HEK293 (cell line): ENCODE data around the gene ZNF222.

Experiments
- EGR2 ChIP-seq: fragments of 450-650 bp; formaldehyde crosslinking; IDR thresholded peaks from 2 replicates; pipeline ENCODE4 v1.5.1; 2016; ENCODE audit warnings: low read depth, missing biosample characterization, missing genetic modification characterization
- HOXD13 ChIP-seq: sonication (generic); formaldehyde crosslinking; IDR thresholded peaks from 2 replicates; pipeline ENCODE4 v1.8.0; 2022; ENCODE audit warnings: missing genetic modification reagents, borderline replicate concordance
- KLF9 ChIP-seq: fragments of 450-650 bp; formaldehyde crosslinking; IDR thresholded peaks from 2 replicates; pipeline ENCODE4 v1.5.1; 2016; ENCODE audit warnings: missing biosample characterization, missing genetic modification characterization, low read depth
- MEIS1 ChIP-seq: sonication (generic); formaldehyde crosslinking; IDR thresholded peaks from 2 replicates; pipeline ENCODE4 v1.8.1; 2022; ENCODE audit warnings: missing genetic modification reagents, mild to moderate bottlenecking, borderline replicate concordance
- SP7 ChIP-seq: fragments of 450-650 bp; formaldehyde crosslinking; IDR thresholded peaks from 2 replicates; pipeline ENCODE4 v1.5.1; 2016; ENCODE audit warnings: missing biosample characterization, missing genetic modification characterization
- YY2 ChIP-seq: fragments of 450-650 bp; formaldehyde crosslinking; IDR thresholded peaks from 2 replicates; pipeline ENCODE4 v1.5.1; 2016; ENCODE audit warnings: missing biosample characterization, missing genetic modification characterization
- ZBTB20 ChIP-seq: fragments of 450-650 bp; formaldehyde crosslinking; IDR thresholded peaks from 2 replicates; pipeline ENCODE4 v1.5.1; 2016; ENCODE audit warnings: missing biosample characterization, missing genetic modification characterization
- ZBTB21 ChIP-seq: fragments of 450-650 bp; formaldehyde crosslinking; IDR thresholded peaks from 2 replicates; pipeline ENCODE4 v1.5.1; 2017; ENCODE audit warnings: missing biosample characterization, missing genetic modification characterization
- ZNF132 ChIP-seq: fragments of 450-650 bp; formaldehyde crosslinking; IDR thresholded peaks from 2 replicates; pipeline ENCODE4 v1.5.1; 2017; ENCODE audit warnings: missing biosample characterization, missing genetic modification characterization, borderline replicate concordance
- ZNF133 ChIP-seq: fragments of 450-650 bp; formaldehyde crosslinking; IDR thresholded peaks from 2 replicates; pipeline ENCODE4 v1.5.1; 2016; ENCODE audit warnings: missing biosample characterization, missing genetic modification characterization
- ZNF157 ChIP-seq: fragments of 450-650 bp; formaldehyde crosslinking; IDR thresholded peaks from 2 replicates; pipeline ENCODE4 v1.5.1; 2016; ENCODE audit warnings: missing biosample characterization, missing genetic modification characterization
- ZNF2 ChIP-seq: fragments of 450-650 bp; formaldehyde crosslinking; IDR thresholded peaks from 2 replicates; pipeline ENCODE4 v1.5.1; 2016; ENCODE audit warnings: missing biosample characterization, missing genetic modification characterization
- ZNF37A ChIP-seq: fragments of 450-650 bp; IDR thresholded peaks from 2 replicates; pipeline ENCODE4 v1.5.1; 2018; ENCODE audit warnings: missing biosample characterization, missing genetic modification characterization
- ZNF473 ChIP-seq: fragments of 450-650 bp; formaldehyde crosslinking; IDR thresholded peaks from 2 replicates; pipeline ENCODE4 v1.5.1; 2017; ENCODE audit warnings: missing biosample characterization, missing genetic modification characterization
- ZNF48 ChIP-seq: fragments of 450-650 bp; formaldehyde crosslinking; IDR thresholded peaks from 2 replicates; pipeline ENCODE4 v1.5.1; 2016; ENCODE audit warnings: missing biosample characterization, missing genetic modification characterization
- ZNF514 ChIP-seq: fragments of 450-650 bp; formaldehyde crosslinking; IDR thresholded peaks from 2 replicates; pipeline ENCODE4 v1.5.1; 2016; ENCODE audit warnings: missing biosample characterization, missing genetic modification characterization
- ZNF544 ChIP-seq: fragments of 450-650 bp; formaldehyde crosslinking; IDR thresholded peaks from 2 replicates; pipeline ENCODE4 v1.5.0; 2017; ENCODE audit warnings: missing biosample characterization, missing genetic modification characterization
- ZNF548 ChIP-seq: fragments of 450-650 bp; formaldehyde crosslinking; IDR thresholded peaks from 2 replicates; pipeline ENCODE4 v1.5.1; 2016; ENCODE audit warnings: missing biosample characterization, missing genetic modification characterization
- ZNF560 ChIP-seq: fragments of 450-650 bp; formaldehyde crosslinking; IDR thresholded peaks from 2 replicates; pipeline ENCODE4 v1.5.1; 2017; ENCODE audit warnings: missing biosample characterization, missing genetic modification characterization, borderline replicate concordance
- ZNF561 ChIP-seq: fragments of 450-650 bp; IDR thresholded peaks from 2 replicates; pipeline ENCODE4 v1.5.1; 2018; ENCODE audit warnings: missing biosample characterization, missing genetic modification characterization, borderline replicate concordance
- ZNF571 ChIP-seq: fragments of 450-650 bp; formaldehyde crosslinking; IDR thresholded peaks from 2 replicates; pipeline ENCODE4 v1.5.0; 2017; ENCODE audit warnings: missing biosample characterization, missing genetic modification characterization
- ZNF600 ChIP-seq: fragments of 450-650 bp; formaldehyde crosslinking; IDR thresholded peaks from 2 replicates; pipeline ENCODE4 v1.5.1; 2016; ENCODE audit warnings: missing biosample characterization, missing genetic modification characterization
- ZNF624 ChIP-seq: fragments of 450-650 bp; formaldehyde crosslinking; IDR thresholded peaks from 2 replicates; pipeline ENCODE4 v1.5.1; 2017; ENCODE audit warnings: missing biosample characterization, missing genetic modification characterization
- ZNF654 ChIP-seq: fragments of 450-650 bp; formaldehyde crosslinking; IDR thresholded peaks from 2 replicates; pipeline ENCODE4 v1.5.1; 2016; ENCODE audit warnings: low read depth, missing biosample characterization, missing genetic modification characterization
- ZNF677 ChIP-seq: fragments of 450-650 bp; IDR thresholded peaks from 2 replicates; pipeline ENCODE4 v1.5.0; 2018; ENCODE audit warnings: missing biosample characterization, mild to moderate bottlenecking, missing genetic modification characterization, moderate library complexity
- ZNF747 ChIP-seq: fragments of 450-650 bp; formaldehyde crosslinking; IDR thresholded peaks from 2 replicates; pipeline ENCODE4 v1.5.1; 2016; ENCODE audit warnings: missing biosample characterization, missing genetic modification characterization
- TF ChIP-seq, protein P1 (sequence below): fragments of 450-650 bp; formaldehyde crosslinking; IDR thresholded peaks from 2 replicates; pipeline ENCODE4 v1.5.0; 2017; ENCODE audit warnings: missing biosample characterization, missing genetic modification characterization, borderline replicate concordance
- TF ChIP-seq, protein P2 (sequence below): fragments of 450-650 bp; formaldehyde crosslinking; IDR thresholded peaks from 2 replicates; pipeline ENCODE4 v1.5.1; 2017; ENCODE audit warnings: missing biosample characterization, missing genetic modification characterization
- TF ChIP-seq, protein P3 (sequence below): fragments of 450-650 bp; formaldehyde crosslinking; IDR thresholded peaks from 2 replicates; pipeline ENCODE4 v1.5.1; 2016; ENCODE audit warnings: missing biosample characterization, missing genetic modification characterization
- TF ChIP-seq, protein P4 (sequence below): fragments of 450-650 bp; formaldehyde crosslinking; IDR thresholded peaks from 2 replicates; pipeline ENCODE4 v1.5.1; 2016; ENCODE audit warnings: missing biosample characterization, missing genetic modification characterization
- TF ChIP-seq, protein P5 (sequence below): fragments of 450-650 bp; formaldehyde crosslinking; optimal IDR thresholded peaks from 2 replicates; pipeline ENCODE3; 2016; ENCODE audit warnings: missing biosample characterization, mild to moderate bottlenecking, missing genetic modification characterization
- TF ChIP-seq, protein P6 (sequence below): fragments of 450-650 bp; formaldehyde crosslinking; IDR thresholded peaks from 2 replicates; pipeline ENCODE4 v1.5.1; 2017; ENCODE audit warnings: missing biosample characterization, mild to moderate bottlenecking, missing genetic modification characterization, moderate library complexity

The ZNF222 gene

DNA sequence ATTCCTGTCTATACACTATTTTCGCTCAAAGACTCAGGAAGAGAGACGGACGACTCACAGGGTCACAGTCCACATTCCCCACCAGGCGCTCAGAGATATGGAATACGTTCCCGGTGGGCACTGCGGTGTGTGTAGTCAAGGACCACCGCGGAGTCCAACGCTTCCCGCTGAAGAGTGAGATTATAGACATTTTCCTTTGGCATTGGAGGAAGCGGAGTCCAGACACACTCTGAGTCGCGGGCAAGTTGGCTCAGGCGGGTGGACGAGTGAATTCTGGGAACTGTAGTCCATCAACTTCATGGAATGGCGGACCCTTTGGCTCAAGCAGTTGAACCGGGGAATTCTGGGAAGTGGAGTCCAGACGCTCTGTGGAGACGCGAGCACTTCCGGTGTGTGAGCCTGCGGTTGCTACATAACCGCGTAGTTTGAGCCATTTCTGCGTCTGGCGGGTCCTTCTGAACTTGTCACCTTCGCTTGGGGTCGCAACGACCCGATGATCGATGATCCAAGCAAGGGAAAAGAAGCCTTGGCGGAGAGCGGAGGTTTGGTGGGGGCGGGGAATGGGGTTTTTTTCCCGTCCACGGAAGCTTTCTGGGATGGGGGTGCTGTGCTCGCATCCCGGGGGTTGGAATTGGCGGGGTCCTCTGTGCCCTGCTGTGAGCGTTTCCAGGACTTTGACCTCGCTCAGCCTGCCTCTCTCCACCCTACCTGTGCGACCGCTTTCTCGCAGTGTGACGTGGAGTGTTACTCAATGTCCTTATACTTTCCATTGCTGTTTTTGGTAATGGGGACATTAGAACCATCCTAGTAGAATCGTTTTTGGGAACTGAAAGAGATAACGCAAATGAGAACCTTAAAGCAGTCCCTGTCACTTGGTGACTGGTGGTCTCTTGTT is 22.4 kb upstream of the ZNF222 start, which contains the start of gene ZNF230 (continued):
- peak; percentile 78 for TF ChIP-seq SP7 (tag by site-specific recombination)
- TF ChIP-seq ZNF560 (tag by site-specific recombination), result no peak
- TF ChIP-seq ZNF37A (tag by site-specific recombination), result no peak
- TF ChIP-seq ZNF132 (tag by site-specific recombination), result no peak
- TF ChIP-seq ZNF747 (tag by site-specific recombination), result no peak
- peak; percentile 23; the same call in 1 of the 2 replicates for TF ChIP-seq ZNF157 (tag by site-specific recombination)
- TF ChIP-seq ZNF600 (tag by site-specific recombination), result peak; percentile 92
- TF ChIP-seq, protein P1, sequence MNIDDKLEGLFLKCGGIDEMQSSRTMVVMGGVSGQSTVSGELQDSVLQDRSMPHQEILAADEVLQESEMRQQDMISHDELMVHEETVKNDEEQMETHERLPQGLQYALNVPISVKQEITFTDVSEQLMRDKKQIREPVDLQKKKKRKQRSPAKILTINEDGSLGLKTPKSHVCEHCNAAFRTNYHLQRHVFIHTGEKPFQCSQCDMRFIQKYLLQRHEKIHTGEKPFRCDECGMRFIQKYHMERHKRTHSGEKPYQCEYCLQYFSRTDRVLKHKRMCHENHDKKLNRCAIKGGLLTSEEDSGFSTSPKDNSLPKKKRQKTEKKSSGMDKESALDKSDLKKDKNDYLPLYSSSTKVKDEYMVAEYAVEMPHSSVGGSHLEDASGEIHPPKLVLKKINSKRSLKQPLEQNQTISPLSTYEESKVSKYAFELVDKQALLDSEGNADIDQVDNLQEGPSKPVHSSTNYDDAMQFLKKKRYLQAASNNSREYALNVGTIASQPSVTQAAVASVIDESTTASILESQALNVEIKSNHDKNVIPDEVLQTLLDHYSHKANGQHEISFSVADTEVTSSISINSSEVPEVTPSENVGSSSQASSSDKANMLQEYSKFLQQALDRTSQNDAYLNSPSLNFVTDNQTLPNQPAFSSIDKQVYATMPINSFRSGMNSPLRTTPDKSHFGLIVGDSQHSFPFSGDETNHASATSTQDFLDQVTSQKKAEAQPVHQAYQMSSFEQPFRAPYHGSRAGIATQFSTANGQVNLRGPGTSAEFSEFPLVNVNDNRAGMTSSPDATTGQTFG (tag by site-specific recombination), result no peak
- no peak for TF ChIP-seq ZNF544 (tag by site-specific recombination)
- TF ChIP-seq ZNF48, result no peak
- peak; percentile 70 for TF ChIP-seq ZNF2
- no peak for TF ChIP-seq ZNF571 (tag by site-specific recombination)
- TF ChIP-seq MEIS1 (CRISPR knock-in tag), result no peak
- TF ChIP-seq, protein P2, sequence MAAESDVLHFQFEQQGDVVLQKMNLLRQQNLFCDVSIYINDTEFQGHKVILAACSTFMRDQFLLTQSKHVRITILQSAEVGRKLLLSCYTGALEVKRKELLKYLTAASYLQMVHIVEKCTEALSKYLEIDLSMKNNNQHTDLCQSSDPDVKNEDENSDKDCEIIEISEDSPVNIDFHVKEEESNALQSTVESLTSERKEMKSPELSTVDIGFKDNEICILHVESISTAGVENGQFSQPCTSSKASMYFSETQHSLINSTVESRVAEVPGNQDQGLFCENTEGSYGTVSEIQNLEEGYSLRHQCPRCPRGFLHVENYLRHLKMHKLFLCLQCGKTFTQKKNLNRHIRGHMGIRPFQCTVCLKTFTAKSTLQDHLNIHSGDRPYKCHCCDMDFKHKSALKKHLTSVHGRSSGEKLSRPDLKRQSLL, result peak; percentile 96
- peak; percentile 90 for TF ChIP-seq ZBTB20
- TF ChIP-seq YY2, result peak; percentile 99
- peak; percentile 76; the same call in 1 of the 2 replicates for TF ChIP-seq ZNF548 (tag by site-specific recombination)
- TF ChIP-seq, protein P3, sequence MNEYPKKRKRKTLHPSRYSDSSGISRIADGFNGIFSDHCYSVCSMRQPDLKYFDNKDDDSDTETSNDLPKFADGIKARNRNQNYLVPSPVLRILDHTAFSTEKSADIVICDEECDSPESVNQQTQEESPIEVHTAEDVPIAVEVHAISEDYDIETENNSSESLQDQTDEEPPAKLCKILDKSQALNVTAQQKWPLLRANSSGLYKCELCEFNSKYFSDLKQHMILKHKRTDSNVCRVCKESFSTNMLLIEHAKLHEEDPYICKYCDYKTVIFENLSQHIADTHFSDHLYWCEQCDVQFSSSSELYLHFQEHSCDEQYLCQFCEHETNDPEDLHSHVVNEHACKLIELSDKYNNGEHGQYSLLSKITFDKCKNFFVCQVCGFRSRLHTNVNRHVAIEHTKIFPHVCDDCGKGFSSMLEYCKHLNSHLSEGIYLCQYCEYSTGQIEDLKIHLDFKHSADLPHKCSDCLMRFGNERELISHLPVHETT (tag by site-specific recombination), result peak; percentile 76; the same call in 1 of the 2 replicates
- no peak; the same call in 1 of the 2 replicates for TF ChIP-seq ZNF561 (tag by site-specific recombination)
- no peak for TF ChIP-seq EGR2 (tag by site-specific recombination)
- TF ChIP-seq ZNF624 (tag by site-specific recombination), result no peak
- no peak for TF ChIP-seq HOXD13 (CRISPR knock-in tag)
- TF ChIP-seq ZNF473 (tag by site-specific recombination), result no peak
- TF ChIP-seq ZNF654 (tag by site-specific recombination), result no peak
- TF ChIP-seq, protein P4, sequence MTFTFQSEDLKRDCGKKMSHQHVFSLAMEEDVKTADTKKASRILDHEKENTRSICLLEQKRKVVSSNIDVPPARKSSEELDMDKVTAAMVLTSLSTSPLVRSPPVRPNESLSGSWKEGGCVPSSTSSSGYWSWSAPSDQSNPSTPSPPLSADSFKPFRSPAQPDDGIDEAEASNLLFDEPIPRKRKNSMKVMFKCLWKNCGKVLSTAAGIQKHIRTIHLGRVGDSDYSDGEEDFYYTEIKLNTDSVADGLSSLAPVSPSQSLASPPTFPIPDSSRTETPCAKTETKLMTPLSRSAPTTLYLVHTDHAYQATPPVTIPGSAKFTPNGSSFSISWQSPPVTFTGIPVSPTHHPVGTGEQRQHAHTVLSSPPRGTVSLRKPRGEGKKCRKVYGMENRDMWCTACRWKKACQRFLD, result no peak
- TF ChIP-seq, protein P5, sequence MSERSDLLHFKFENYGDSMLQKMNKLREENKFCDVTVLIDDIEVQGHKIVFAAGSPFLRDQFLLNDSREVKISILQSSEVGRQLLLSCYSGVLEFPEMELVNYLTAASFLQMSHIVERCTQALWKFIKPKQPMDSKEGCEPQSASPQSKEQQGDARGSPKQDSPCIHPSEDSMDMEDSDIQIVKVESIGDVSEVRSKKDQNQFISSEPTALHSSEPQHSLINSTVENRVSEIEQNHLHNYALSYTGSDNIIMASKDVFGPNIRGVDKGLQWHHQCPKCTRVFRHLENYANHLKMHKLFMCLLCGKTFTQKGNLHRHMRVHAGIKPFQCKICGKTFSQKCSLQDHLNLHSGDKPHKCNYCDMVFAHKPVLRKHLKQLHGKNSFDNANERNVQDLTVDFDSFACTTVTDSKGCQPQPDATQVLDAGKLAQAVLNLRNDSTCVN (tag by site-specific recombination), result peak; percentile 60
- no peak for TF ChIP-seq KLF9 (tag by site-specific recombination)
- TF ChIP-seq, protein P6, sequence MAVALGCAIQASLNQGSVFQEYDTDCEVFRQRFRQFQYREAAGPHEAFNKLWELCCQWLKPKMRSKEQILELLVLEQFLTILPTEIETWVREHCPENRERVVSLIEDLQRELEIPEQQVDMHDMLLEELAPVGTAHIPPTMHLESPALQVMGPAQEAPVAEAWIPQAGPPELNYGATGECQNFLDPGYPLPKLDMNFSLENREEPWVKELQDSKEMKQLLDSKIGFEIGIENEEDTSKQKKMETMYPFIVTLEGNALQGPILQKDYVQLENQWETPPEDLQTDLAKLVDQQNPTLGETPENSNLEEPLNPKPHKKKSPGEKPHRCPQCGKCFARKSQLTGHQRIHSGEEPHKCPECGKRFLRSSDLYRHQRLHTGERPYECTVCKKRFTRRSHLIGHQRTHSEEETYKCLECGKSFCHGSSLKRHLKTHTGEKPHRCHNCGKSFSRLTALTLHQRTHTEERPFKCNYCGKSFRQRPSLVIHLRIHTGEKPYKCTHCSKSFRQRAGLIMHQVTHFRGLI (tag by site-specific recombination), result no peak; the same call in none of the 2 replicates
- no peak for TF ChIP-seq ZNF133 (tag by site-specific recombination)
- TF ChIP-seq ZNF514 (tag by site-specific recombination), result no peak
- TF ChIP-seq ZBTB21, result peak; percentile 83; the same call in 1 of the 2 replicates
- TF ChIP-seq ZNF677 (tag by site-specific recombination), result no peak
